Tibial nerve (tissue), 4 donors: ENCODE data around the gene ULBP1. TPM values are rescaled to one million over a fixed set of nuclear protein-coding genes. Genes with fewer than 3 reads are reported as not detected.
"Not testable (repeated sequence)": the region's sequence is repeated elsewhere in the genome, so short reads cannot be mapped to it uniquely, and the experiment has no call there.

Experiments used
- DNase-seq, 2 donors: peaks; one replicate each; pipeline ENCODE4 v3.0.0-alpha.2; 2019; ENCODE audit warnings: low spot score in 2 of 2
- H3K27ac ChIP-seq, 4 donors: fragments of 200-600 bp; sonication (generic) in 3 of 4; one replicate each; pipeline ENCODE4 v1.5.1; 2017 to 2019; ENCODE audit warnings: mild to moderate bottlenecking in 1 of 4
- H3K27me3 ChIP-seq, 2 donors: fragments of 200-600 bp; sonication (generic) in 1 of 2; one replicate each; pipeline versions ENCODE4 v1.5.1 to v1.6.0; 2017 to 2019
- H3K36me3 ChIP-seq, 3 donors: fragments of 200-600 bp; sonication (generic); one replicate each; pipeline ENCODE4 v1.5.1; 2018 to 2019
- H3K4me1 ChIP-seq, 4 donors: fragments of 200-600 bp; sonication (generic) in 3 of 4; one replicate each; pipeline ENCODE4 v1.5.1; 2017 to 2019
- H3K4me3 ChIP-seq, 4 donors: fragments of 200-600 bp; sonication (generic) in 3 of 4; one replicate each; pipeline ENCODE4 v1.5.1; 2017 to 2019; ENCODE audit warnings: mild to moderate bottlenecking in 1 of 4, moderate library complexity in 1 of 4
- H3K9me3 ChIP-seq, 4 donors: fragments of 200-600 bp; sonication (generic) in 3 of 4; one replicate each; pipeline ENCODE4 v1.5.1; 2017 to 2019
- EP300 ChIP-seq, 2 donors: sonication (generic); formaldehyde crosslinking; IDR thresholded peaks; one replicate each; pipeline ENCODE4 v1.6.1; 2017; ENCODE audit warnings: antibody characterized with exemption in 2 of 2, mild to moderate bottlenecking in 1 of 2
- POLR2A ChIP-seq, 2 donors: fragments of 450-650 bp; IDR thresholded peaks; one replicate each; pipeline ENCODE4 v1.6.1; 2017; ENCODE audit warnings: antibody characterized with exemption in 2 of 2, mild to moderate bottlenecking in 2 of 2, moderate library complexity in 2 of 2
- WGBS, 2 donors: methylation state at CpG; one replicate each; pipeline ENCODE4 v1.1.5; 2018; 5-methylcytosine and 5-hydroxymethylcytosine counted together
- total RNA-seq, 4 donors: library from RNA; depleted of rRNA; stranded (reverse); fragments of >200 nt; gene quantifications; one replicate each; pipeline ENCODE4 v1.1.0, GENCODE V29; 2016
- TF ChIP-seq, protein P1 (sequence below), 5 experiments: fragments of 200-600 bp in 3 of 5; fragments of 450-650 bp in 2 of 5; sonication (generic) in 3 of 5; IDR thresholded peaks; one replicate each; pipeline ENCODE4 v1.5.1; 2016 to 2019; ENCODE audit warnings: antibody characterized with exemption in 5 of 5, mild to moderate bottlenecking in 3 of 5, moderate library complexity in 2 of 5

Gene ULBP1
- total RNA-seq, 4 donors from 2014 or later, result 0.21 TPM; not detected in 3

GRCh38 chr6:150016324-150017185, 52.8 kb downstream of the ULBP1 start:
- H3K9me3 ChIP-seq, result no peaks in the 10 kb centered on the region
- H3K4me1 ChIP-seq, result peaks cover 0 to 17% (median 0%) of the 10 kb centered on the region in 4 donors
- H3K27me3 ChIP-seq, result peaks cover 2 to 78% of the 10 kb centered on the region in 2 donors
- no peak for TF ChIP-seq EP300 (IDR thresholded peaks at IDR 0.05)
- TF ChIP-seq, protein P1, sequence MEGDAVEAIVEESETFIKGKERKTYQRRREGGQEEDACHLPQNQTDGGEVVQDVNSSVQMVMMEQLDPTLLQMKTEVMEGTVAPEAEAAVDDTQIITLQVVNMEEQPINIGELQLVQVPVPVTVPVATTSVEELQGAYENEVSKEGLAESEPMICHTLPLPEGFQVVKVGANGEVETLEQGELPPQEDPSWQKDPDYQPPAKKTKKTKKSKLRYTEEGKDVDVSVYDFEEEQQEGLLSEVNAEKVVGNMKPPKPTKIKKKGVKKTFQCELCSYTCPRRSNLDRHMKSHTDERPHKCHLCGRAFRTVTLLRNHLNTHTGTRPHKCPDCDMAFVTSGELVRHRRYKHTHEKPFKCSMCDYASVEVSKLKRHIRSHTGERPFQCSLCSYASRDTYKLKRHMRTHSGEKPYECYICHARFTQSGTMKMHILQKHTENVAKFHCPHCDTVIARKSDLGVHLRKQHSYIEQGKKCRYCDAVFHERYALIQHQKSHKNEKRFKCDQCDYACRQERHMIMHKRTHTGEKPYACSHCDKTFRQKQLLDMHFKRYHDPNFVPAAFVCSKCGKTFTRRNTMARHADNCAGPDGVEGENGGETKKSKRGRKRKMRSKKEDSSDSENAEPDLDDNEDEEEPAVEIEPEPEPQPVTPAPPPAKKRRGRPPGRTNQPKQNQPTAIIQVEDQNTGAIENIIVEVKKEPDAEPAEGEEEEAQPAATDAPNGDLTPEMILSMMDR (IDR thresholded peaks at IDR 0.05), result peak; percentile 57 to 84 (median 69)
- TF ChIP-seq POLR2A (IDR thresholded peaks at IDR 0.05), result no peak
- no peaks in the 10 kb centered on the region for H3K36me3 ChIP-seq
- H3K27ac ChIP-seq, result no peak overlapping the region
- no peak overlapping the region for H3K4me3 ChIP-seq
- peak in 1 of 2 donors; percentile 75 for DNase-seq
- 29 to 31% methylated on average over 6 of the region's 6 CpGs for WGBS, 2 donors

DNA sequence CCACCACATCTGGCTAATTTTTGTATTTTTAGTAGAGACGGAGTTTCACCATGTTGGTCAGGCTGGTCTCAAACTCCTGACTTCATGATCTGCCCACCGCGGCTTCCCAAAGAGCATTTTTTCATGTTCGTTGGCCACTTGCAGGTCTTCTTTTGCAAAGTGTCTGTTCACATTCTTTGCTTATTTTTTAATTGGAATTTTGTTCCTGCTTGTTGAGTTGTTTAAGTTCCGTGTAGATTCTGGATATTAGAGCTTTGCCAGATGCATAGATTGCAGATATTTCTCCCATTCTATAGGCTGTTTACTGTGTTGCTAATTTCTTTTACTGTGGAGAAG, 53.4 kb downstream of the ULBP1 start:
- not testable (repeated sequence) for DNase-seq, H3K36me3 ChIP-seq, H3K9me3 ChIP-seq, H3K27ac ChIP-seq, H3K4me3 ChIP-seq
- Histone ChIP-seq H3K4me1 (peaks cover 0 to 17% (median 0%) of the 10 kb centered on the region in 4 donors), H3K27me3 (peaks cover 2 to 72% of the 10 kb centered on the region in 2 donors)
- WGBS, 2 donors, result 7% methylated on average over 5 of the region's 5 CpGs
- TF ChIP-seq, protein P1 (IDR thresholded peaks at IDR 0.05), result peak in 1 of 5 experiments; percentile 1

DNA sequence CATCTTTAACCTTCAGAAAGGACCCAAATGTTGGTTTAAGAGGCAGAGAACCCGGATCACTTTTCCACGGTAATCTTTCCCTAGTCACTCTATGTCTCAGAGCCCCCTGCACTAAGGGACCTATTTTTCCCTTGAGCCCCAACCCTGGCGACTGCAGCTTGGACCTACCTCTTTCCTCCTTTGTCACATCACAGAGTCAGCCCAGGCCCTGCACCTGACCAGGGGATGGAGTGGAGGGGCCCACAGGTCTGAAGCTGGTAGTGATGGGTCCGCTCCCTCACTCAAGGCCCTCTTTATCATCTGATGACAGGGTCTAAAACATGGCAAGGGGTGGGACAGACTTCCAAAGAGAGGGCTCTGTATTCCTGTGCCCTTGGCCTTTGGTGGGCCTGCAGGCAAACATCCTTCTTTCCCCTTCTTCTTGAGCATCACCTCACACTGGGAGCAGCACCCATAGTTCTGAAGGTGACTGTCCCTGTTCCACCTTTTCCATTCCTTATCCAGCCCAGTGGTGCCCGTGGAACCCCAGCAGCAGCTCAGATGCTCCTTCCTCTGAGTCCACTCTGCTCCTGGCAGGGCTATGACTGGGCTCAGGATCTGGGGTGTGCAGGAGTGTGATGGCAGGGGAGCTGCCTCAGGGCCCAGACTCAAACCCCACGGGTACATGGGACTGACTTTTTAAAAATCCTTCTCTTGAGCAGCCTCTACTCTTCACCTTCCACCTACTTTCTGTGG, 55.3 kb downstream of the ULBP1 start:
- H3K4me1 ChIP-seq, result peaks cover 0 to 17% (median 0%) of the 10 kb centered on the region in 4 donors
- no peak overlapping the region for H3K4me3 ChIP-seq
- 53 to 58% methylated on average over 5 to 6 of the region's 6 CpGs for WGBS, 2 donors
- no peak overlapping the region for H3K27ac ChIP-seq
- no peaks in the 10 kb centered on the region for H3K9me3 ChIP-seq
- peaks cover 2 to 59% of the 10 kb centered on the region in 2 donors for H3K27me3 ChIP-seq
- no peak for DNase-seq
- no peak for TF ChIP-seq EP300 (IDR thresholded peaks at IDR 0.05)
- TF ChIP-seq POLR2A (IDR thresholded peaks at IDR 0.05), result no peak
- TF ChIP-seq, protein P1 (IDR thresholded peaks at IDR 0.05), result no peak
- no peaks in the 10 kb centered on the region for H3K36me3 ChIP-seq

DNA sequence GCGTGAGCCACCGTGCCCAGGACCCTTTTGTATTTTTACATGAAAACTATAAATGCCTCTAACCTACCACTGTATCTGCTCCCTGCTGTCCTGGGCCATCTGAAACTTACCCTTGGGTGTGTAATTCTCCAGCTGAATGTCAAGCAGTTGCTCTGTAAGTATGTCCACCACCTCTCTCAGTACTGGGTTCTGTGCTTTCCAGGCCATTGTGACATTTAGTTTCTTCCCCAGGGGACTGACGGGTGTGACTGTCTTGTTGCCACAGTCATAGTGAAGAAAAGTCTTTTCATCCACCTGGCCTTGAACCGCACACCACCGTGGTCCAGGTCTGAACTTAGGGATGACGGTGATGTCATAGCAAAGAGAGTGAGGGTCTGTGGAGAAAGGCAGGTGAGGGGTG, 58.1 kb downstream of the ULBP1 start:
- Histone ChIP-seq H3K4me1 (peaks cover 0 to 19% (median 8%) of the 10 kb centered on the region in 4 donors), H3K27me3 (peaks cover 0 to 59% of the 10 kb centered on the region in 2 donors)
- DNase-seq, H3K4me3 ChIP-seq, H3K27ac ChIP-seq, H3K36me3 ChIP-seq, H3K9me3 ChIP-seq: not testable (repeated sequence)
- WGBS, 2 donors, result 64 to 84% methylated on average over 2 to 3 of the region's 6 CpGs

Other genes with a start within 250 kb of the ULBP1 start
- 10 to 100 TPM; 21.0 to 25.8 (median 24.3) TPM for gene LATS1, start 245.8 kb upstream of the ULBP1 start, total RNA-seq
- gene NUP43, start 217.4 kb upstream of the ULBP1 start, total RNA-seq, result 10 to 100 TPM; 18.9 to 24.3 (median 22.6) TPM
- 100 to 1,000 TPM in 1 of 4 donors, 10 to 100 TPM in 3; 85.0 to 135 (median 88.5) TPM for gene PCMT1, start 214.2 kb upstream of the ULBP1 start, total RNA-seq
- gene LRP11, start 99.6 kb upstream of the ULBP1 start, total RNA-seq, result 10 to 100 TPM; 14.1 to 41.8 (median 31.7) TPM
- gene RAET1E, start 65.8 kb upstream of the ULBP1 start, total RNA-seq, result 1 to 10 TPM in 1 of 4 donors, under 1 TPM in 2, not detected in 1; 0.30 to 1.6 (median 0.44) TPM
- 1 to 10 TPM in 1 of 4 donors, not detected in 3; 1.5 TPM for gene RAET1G, start 40.8 kb upstream of the ULBP1 start, total RNA-seq
- under 1 TPM in 1 of 4 donors, not detected in 3; 0.22 TPM for gene ULBP2, start 21.9 kb upstream of the ULBP1 start, total RNA-seq
- not detected for gene RAET1L, start 61.6 kb downstream of the ULBP1 start, total RNA-seq
- gene ULBP3, start 105.2 kb downstream of the ULBP1 start, total RNA-seq, result 1 to 10 TPM in 2 of 4 donors, not detected in 2; 3.1 to 5.4 TPM
- under 1 TPM in 1 of 4 donors, not detected in 3; 0.42 TPM for gene PPP1R14C, start 179.1 kb downstream of the ULBP1 start, total RNA-seq